22Rv1 (cell line): Measurements from ENCODE around the gene ASB7.

ENCODE experiments used
- H3K27ac ChIP-seq: fragments of 450-650 bp; 2 replicates; pipeline ENCODE4 v1.5.1; 2017
- ZFX ChIP-seq: fragments of 450-650 bp; IDR thresholded peaks from 2 replicates; pipeline ENCODE4 v1.6.1; 2017; ENCODE audit warnings: antibody characterized with exemption, borderline replicate concordance
- TF ChIP-seq, protein P1 (sequence below): fragments of 450-650 bp; IDR thresholded peaks from 2 replicates; pipeline ENCODE4 v1.5.1; 2017; ENCODE audit warnings: mild to moderate bottlenecking

ASB7 gene

DNA sequence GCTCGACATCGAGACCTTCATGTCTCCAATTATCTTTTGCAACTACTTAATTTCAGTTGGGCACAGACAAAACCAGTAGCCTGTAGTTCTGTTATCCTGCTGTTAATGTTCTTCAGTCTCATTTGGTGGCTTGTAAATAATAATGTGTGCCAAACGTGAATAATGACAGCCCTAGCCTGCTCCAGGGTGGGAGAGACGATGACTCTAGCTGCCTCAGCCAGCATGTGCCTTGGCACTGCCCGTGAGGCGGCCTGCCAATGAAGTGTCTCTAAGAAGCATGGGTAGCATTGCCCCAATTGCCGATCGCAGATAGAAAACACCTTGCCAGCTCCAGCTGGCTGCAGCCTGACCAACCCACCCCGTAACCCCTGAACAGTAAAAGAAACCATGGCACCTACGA is 58.8 kb downstream of the ASB7 start:
- H3K27ac ChIP-seq = no peak overlapping the region
- TF ChIP-seq, protein P1, sequence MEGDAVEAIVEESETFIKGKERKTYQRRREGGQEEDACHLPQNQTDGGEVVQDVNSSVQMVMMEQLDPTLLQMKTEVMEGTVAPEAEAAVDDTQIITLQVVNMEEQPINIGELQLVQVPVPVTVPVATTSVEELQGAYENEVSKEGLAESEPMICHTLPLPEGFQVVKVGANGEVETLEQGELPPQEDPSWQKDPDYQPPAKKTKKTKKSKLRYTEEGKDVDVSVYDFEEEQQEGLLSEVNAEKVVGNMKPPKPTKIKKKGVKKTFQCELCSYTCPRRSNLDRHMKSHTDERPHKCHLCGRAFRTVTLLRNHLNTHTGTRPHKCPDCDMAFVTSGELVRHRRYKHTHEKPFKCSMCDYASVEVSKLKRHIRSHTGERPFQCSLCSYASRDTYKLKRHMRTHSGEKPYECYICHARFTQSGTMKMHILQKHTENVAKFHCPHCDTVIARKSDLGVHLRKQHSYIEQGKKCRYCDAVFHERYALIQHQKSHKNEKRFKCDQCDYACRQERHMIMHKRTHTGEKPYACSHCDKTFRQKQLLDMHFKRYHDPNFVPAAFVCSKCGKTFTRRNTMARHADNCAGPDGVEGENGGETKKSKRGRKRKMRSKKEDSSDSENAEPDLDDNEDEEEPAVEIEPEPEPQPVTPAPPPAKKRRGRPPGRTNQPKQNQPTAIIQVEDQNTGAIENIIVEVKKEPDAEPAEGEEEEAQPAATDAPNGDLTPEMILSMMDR = no peak
- TF ChIP-seq ZFX = no peak

DNA sequence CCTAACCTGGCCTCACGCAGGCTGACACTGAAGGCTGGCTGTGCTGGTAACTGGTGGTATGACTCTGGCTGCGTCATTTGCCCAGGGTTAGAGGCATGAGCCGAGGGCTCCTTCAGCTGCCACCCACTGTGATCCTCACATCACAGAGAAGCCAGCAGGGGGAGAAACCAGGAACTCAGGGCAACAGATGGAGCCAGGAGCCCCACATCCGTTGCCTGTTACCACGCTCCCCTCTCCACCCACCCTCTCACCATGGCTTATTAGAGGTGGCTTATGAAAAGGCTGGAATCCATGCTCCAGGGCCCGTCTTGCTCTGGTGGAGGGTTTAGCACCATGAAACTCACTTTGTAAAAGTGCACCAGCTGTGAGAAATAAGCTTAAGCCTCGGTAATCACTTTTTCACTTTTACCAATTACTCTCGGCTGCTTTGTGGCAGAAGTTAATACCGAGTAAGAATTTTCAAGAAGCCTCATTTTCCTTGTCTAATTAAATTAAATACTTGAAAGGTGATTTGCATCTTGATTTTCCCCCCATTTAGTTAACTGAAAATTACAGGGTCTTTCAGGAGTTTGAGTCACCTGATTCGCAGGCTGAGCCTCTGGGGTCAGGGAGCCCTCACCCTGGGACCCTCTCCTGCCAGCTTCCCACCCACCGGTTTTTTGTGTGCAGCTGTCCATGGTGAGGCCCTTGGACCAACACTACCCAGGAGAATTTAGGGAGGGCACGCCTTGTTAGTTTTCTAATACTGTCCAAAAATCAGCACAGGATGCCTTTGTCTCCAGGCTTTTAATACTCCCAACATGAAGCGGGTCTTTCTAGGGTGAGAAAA is 60.9 kb downstream of the ASB7 start:
- TF ChIP-seq, protein P1 = no peak
- no peak for TF ChIP-seq ZFX
- no peak overlapping the region for H3K27ac ChIP-seq

DNA sequence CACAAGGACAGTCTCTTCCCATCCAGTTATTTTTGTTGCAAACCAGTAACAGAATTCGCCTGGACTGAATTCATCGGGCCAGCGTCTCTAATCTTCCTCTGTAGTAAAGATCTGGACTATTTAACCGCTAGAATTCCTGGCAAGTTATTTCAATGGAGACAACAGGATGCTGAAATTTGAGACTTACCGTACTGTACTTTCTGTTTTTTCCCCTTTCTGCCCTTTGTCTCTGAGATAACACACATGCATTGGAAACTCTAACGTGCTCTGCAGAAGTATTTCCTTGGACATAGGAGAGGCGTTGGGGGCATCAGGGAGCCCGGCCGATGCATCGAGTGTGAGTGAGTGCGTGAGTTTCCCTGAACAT is 61.5 kb downstream of the ASB7 start:
- TF ChIP-seq, protein P1 = no peak
- TF ChIP-seq ZFX = no peak
- no peak overlapping the region for H3K27ac ChIP-seq

DNA sequence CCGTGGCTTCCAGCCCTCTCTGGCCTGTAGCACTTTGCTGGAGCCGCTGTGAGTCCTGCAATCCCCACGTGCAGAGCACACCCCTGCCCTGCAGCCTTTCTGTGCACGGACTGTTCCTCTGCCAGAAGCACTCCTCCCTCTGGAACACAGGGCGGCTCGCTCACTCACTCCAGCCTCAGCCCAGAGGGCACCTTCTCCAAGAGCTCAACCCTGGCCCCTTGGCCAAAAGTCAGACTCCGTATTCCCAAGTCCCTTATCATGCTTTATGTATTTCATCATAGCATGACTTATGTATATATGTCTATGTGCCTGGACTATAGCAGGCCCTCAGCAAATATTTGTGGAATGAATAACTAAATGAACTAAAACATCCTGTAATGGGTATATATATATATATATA is 63.2 kb downstream of the ASB7 start:
- no peak overlapping the region for H3K27ac ChIP-seq
- TF ChIP-seq ZFX = no peak
- TF ChIP-seq, protein P1 = no peak

DNA sequence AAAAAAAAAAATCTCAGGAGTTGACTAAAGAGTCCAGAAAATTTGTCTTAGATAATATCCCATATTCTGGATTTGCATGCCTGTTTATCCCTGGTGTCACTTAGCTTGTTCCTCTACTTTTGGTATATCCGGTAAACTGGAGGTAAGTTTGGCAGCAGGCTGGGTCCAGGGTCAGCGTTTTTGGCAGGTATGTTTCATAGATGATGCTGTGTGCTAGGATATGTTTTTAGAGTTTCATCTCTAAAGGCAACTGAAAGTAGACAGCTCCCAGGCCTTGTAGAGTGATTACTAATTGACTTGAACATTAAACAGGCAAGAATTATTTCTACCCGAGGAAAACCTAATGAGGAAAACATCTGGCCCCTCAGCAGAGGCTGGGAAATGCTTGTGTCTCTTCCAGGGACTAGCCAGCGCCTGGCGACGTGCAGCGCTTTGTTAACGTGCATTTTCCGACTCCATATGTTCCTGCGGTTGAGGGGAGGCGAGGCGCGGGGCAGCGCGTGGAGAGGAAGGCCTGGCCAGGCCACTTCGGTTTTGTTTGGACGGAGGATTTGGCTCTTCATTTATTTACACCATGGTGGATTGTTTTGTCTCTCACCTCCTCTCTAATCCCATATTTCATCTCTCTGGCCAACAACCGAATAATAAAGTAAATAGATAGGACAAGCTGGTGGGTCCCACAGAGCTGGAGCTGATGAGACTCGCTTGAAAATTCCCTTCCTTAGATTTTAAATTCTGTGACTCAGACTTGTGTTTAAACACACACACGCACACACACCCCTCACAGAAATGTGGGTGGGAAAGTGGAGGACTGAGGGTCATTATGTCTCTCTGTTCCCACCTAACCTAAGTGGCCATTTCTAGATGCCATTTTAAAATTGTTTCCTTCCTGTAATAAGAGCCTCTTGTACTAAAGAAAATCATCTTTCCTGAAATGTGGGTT is 65.3 kb downstream of the ASB7 start:
- no peak overlapping the region for H3K27ac ChIP-seq
- TF ChIP-seq ZFX = no peak
- TF ChIP-seq, protein P1 = no peak

DNA sequence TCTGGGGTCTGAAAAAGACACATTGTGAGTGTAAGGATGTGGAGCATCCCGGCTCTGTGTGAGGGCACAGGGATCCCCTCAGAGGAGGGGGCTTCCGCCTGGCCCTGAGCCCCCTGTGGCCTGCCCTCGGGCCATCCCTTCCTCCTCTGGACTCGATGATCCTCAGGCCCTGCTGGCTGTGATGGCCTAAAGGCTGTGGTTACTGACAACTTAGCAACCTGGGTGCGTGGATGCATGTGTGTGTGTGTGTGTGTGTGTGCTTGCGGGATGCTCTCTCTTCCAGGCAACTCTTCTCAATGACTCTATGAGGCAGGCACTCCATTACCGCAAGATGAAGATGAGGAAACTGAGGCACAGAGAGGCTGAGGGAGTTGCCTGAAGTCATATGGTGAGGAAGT is 66.0 kb downstream of the ASB7 start:
- TF ChIP-seq ZFX = no peak
- TF ChIP-seq, protein P1 = no peak

More for the DNA sequence above, 66.0 kb downstream of the ASB7 start:
- H3K27ac ChIP-seq = no peak overlapping the region
